Measurements from ENCODE around the gene PPP1R16B.

- TF ChIP-seq TAF1 (IDR thresholded peaks at IDR 0.05; ENCODE audit: low read depth), result no peak
- no peak for TF ChIP-seq EZH2 (IDR thresholded peaks at IDR 0.05; ENCODE audit: borderline replicate concordance, insufficient read depth, low read length, poor library complexity, severe bottlenecking)
Measured at GRCh38 chr20:38828514-38829295, 23.2 kb downstream of the PPP1R16B start.
